NCI-H1092 treated with DMSO at 0.1 percent for 48 hours (cell line): Measurements from ENCODE around the gene RBMXL2.

Source experiments
- DNase-seq: peaks from one replicate; lab custom pipeline; 2025; lab: John Stamatoyannopoulos, UW

Gene RBMXL2

DNA sequence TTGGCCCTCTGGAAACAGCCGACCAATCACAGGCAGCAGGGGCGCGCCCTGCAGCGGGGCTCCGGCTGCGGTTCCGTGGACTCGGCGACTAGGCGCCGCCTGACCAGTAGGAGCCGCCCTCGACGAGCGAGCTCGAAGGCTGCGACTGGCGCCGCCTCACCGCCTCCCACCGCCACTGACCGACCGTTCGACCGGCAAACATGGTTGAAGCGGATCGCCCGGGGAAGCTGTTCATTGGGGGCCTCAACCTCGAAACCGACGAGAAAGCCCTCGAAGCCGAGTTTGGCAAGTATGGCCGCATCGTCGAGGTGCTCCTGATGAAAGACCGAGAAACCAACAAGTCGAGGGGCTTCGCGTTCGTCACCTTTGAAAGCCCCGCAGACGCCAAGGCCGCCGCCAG, at the start of gene RBMXL2:
Gene RBMXL2, plus strand, starts transcription at position 78 of the 400 bp plus-strand sequence. Its CDS starts 123 bp downstream, at position 201.
- no peak for DNase-seq

DNA sequence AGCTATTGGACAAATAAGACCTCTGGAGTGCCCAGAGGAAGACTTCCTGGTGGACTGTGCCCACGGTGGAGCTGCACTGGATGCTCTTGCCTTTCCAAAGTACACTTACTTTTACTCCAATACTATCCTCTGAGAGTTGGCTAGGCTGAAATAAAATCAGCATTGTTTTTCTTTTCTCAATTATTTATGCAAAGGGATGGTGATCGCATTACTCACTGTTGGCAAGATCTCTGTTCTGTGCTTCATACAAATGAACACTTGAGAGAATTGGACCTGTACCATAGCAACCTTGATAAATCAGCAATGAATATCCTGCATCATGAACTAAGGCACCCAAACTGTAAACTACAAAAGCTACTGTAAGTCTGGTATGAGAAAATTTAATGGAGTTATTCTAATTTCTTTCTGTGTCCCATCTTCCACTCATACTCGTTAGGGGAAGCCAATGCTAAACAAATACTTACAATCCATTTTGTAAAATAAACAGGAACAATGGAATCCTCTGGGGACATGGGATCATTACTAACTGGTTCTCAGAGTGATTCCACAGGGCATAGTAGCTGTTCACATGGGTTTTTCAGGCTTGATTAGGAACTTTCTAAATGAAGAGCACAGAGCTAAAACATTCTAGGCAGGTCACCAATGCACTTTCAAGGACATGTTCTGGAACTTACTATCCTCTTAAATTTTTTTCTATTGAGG, 42.2 kb upstream of the RBMXL2 start:
- no peak for DNase-seq

DNA sequence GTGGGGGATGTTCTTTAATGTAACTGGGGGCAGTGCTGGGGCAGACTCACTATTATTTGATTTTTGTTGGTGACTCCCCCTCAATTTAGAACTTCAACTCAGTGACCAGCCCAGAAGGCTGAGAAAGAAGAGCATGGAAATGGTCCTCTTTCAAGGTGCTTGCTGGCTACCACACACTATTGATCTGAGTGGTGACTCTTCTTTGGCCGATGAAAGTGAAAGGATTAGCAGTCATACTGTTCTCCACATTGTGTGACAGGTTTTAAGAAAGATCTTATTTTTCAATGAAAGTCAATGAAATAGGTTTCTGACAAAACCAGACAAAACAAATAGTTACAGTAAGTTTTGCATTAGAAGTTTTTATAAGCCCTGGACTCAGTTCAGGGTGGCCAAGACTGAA, 38.6 kb upstream of the RBMXL2 start:
- DNase-seq, result no peak

DNA sequence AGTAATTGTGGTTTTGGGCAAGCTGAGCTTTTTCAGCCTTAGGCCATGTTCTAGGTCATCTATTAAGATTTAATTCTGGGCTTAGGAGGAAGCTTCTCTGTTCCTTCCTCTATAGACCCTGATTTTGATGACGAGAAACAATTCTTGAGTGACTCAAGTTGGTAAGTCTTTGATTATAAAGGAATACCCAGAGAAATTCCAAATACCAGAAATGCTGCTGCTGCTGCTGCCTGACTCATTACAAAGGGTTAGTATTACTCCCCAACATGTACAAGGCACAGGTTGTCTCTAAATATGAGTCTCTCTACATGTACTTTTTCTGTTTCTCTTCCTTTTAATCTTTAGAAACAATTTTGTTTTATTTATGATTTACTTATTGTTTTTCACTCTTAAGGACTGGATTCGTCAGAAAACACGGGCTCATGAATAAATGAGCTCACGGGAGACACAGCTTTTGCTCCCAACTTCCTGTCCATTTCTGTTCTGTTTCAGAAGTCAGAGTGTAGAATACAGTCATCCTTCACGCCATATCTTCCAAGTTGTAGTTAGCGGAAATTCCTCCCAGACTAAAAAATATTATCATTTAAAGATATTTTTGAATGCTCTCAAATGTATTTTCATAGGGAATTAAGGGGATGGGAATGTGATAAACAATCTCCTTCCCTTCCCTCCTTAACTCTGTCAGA, 31.8 kb upstream of the RBMXL2 start:
- DNase-seq, result no peak

DNA sequence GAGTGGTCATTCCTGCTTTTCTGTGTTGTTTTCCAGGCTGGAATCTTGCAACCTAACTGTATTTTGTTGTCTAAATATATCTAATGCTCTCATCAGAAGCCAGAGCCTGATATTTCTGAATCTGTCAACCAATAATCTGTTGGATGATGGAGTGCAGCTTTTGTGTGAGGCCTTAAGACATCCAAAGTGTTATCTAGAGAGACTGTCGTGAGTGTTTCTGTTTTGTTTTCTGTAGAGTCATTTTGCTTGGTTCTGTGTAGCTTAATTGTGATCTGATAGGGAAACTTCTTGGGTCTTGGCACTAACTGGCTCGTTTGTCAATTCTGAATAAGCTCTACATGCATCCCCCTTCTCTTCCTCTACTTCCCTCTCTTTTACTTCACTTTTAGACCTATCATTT, 31.2 kb upstream of the RBMXL2 start:
- DNase-seq, result no peak

DNA sequence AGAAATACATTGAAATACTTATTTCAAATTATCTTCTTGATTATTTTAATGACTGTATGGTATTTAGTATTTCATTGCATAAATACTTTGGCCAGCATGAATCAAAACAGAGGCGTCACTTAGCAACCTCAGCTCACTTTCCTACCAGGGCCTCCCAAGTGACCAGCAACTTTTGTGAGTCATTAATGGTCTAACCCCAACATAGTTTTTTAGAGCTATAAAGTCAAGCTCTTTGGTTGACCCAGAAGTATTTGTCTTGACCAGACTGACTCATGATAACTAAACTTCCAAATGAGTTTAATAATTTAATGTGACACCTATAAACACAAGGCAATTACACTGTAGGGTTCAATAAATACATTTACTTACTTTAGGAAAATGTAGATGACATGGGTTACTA, 27.9 kb upstream of the RBMXL2 start:
- DNase-seq, result no peak

DNA sequence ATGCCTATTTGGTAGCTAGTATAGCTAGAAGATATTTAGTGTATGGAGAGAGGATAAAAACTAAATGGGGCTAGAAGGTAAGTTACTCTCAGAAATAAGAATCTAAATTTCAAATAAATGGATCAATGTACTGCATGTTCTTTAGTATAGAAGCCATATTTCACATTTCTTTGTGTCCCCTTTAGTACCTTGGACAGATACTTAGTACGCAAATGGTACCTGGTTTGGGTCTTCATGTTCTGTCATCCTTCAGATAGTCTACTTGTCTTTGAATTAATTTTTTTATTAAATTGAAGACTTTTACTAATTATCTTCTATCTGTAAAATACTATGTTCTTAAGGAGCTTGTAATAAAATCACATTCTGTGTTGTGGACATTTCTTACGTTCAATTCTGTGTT, 26.3 kb upstream of the RBMXL2 start:
- no peak for DNase-seq

DNA sequence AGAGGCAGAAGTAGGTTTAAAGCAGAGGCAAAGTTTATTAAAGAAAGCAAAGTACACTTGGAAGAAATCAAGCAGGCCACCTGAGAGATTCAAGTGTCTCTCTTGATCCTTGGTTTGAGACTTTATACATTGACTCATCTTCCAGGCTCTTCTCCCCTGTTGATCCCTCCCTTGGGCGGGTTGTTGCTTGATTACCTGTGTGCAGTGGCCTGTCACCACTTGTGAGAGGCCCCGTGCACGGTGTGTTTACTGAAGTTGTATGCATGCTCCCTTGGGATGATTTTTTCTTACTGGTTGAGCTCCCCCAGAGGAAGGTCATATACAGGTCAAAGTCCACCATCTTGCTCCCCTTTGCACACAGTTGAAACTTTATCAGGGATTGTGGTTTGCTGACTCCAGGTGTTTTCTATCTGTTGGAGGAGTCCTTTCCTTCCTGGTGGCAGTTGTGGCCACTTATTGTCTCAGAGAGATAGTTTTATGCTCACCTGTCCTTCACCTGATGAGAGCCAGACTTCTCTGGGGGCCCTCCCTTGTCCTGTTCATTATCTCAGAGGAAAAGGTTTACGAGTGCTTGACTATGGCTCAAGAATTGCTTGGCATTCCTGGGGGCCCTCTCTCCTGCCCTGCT, 16.3 kb upstream of the RBMXL2 start:
- DNase-seq, result no peak

DNA sequence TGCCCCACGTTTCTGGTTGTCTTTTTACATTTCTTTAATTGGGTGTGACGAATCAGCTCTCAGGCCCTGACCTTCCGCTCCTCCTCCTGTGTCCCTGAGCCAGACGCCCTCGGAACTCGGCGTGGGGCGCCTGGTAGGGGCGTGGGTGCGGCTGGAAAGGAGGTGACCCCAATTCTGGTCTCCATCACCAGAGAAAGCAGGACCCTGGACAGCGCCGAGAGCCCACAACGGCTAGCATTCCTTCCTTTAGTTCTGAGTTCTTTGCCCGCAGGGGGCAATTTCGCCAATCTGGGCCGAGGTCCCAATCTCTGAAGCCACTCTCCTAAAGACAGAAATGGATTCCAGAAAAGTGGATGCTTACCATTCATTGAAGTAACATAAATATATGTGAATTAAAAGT, 11.7 kb upstream of the RBMXL2 start:
- no peak for DNase-seq

DNA sequence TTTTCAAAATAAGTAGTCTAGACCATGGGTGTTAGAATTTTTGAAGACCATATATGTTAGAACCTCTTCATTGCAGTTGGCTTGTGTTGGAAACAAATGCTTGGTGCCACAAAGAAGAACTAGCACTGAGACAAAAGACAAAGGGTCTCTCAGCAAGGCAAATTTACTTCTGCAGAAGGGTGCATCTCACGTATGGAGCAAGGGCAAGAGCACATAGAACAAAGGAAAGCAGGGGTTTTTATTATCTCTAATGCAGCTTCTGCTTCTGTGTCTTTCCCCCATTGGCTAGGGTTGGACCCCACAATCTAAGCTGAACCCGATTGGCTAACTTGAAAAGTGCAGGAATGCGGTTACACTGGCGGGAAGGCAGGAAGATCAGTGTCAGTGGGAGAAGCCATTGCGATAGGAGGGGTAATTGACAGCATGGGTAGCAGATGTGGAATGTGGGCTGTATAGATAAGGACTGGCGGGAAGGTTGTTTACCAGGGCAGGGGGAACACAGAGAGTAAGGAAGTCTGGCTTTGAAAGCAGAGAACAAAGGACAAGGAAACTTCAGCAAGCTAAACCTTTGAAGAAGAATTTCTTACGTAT, 9.2 kb upstream of the RBMXL2 start:
- no peak for DNase-seq

DNA sequence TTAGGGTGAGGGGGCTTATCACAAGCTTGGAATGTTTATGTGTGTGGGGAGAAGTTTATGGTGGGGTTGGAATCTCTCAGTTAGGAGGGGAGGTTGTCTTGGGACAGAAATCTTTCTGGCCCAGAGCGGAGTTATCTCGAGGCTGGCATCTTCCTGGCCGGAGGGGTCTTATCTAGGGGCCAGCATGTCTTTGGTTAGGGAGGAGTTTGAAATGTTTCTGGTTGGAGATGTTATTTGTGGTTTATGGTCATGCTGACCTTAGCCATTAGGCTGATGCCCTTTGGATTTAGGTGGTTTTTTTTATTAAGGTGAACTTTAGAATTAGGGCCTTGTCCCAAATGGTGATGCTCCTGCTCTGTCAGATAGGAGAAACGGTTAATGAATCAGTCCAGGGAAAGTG, 7.9 kb upstream of the RBMXL2 start:
- DNase-seq, result no peak

DNA sequence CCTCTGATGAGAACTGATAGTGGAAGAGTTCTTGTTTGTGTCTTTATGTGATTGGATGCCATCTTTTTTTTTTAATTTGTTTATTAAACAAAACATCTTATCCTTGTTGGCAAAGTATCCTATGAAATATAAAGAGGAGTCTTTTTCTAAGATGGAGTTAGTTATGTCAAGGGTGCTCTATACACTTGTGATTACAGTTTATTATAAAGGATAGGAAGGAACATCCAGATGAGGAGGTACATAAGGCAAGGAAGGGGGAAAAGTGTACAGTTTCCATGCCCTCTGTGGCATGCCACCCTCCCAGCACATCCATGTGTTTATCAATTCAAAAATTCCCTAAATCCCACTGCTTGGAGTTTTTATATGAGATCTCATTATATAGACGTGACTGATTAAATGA, 7.4 kb upstream of the RBMXL2 start:
- DNase-seq, result no peak

DNA sequence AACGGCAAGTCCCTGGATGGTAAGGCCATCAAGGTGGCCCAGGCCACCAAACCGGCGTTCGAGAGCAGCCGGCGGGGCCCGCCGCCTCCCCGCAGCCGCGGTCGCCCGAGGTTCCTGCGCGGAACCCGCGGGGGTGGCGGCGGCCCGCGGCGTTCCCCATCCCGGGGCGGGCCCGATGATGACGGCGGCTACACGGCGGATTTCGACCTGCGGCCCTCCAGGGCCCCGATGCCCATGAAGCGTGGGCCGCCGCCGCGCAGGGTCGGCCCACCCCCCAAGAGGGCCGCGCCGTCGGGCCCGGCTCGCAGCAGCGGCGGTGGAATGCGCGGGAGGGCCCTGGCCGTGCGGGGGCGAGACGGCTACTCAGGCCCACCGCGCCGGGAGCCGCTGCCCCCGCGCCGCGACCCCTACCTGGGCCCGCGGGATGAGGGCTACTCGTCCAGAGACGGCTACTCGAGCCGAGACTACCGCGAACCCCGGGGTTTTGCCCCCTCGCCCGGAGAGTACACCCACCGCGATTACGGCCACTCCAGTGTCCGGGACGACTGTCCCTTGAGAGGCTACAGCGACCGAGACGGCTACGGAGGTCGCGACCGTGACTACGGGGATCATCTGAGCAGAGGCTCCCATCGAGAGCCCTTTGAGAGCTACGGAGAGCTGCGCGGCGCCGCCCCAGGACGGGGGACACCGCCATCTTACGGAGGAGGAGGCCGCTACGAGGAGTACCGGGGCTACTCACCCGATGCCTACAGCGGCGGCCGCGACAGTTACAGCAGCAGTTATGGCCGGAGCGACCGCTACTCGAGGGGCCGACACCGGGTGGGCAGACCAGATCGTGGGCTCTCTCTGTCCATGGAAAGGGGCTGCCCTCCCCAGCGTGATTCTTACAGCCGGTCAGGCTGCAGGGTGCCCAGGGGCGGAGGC, 792 bp downstream of the RBMXL2 start:
- no peak for DNase-seq

DNA sequence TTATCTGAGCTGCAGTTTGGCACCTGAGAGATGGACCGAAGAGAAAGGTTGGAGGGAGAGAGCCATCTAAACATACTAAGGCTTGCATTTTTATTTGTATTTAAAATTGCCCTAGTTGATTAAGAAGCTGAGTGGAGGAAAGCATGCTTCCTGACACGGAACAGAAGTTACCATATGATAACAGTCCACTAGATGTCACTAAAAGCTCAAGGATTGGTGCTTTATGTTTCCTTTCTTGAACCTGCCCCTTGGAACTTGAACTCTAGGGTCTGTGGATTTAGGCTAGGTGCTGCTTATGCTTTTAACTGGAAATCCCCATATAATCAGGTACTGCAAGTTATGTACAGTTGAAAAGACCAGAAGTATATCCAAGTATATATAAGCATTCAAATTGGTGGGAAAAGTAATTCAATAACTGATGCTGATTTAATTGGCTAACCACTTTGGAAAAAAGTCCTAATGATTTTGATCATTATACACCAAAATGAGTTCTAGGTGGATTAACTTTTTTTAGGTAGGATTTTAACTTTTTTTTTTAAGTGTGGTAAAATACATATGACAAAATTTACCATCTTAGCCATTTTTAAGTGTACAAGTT, 9.5 kb downstream of the RBMXL2 start:
- peak; percentile 33 for DNase-seq

DNA sequence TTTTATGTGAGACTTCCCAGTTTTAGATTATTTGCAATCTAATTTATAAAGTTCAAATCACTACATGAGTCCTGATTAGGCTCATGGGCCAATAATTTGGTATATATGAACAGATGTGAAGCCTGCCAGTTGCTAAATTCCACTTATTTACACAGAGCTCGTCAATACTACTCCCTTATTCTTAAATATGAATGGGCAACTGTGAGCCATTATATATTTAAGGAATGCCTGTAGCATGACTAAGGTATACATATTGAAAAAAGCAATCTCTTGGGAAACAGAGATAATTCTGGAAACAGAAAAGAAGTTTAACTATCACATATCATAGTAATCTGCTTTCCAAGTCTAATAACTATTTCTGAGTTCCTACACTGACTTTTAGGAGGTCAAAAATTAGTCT, 27.0 kb downstream of the RBMXL2 start:
- no peak for DNase-seq

DNA sequence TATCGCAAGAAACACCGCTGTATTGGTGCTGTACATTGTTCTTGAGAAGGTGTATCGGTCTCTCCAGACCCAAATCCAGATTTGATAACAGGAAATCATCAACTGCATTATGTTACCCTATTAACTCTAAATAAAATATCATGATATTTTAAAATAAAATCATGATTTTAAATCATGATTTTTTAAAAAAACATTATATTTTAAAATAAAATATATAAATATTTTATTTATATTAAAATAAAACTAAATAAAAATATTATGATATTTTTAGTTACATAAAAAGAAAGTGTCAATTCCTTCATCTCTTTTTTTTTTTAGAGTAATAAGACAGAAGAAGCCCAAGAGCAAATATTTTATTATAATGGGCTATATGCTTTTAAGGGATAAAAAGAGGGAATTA, 27.6 kb downstream of the RBMXL2 start:
- DNase-seq, result no peak

DNA sequence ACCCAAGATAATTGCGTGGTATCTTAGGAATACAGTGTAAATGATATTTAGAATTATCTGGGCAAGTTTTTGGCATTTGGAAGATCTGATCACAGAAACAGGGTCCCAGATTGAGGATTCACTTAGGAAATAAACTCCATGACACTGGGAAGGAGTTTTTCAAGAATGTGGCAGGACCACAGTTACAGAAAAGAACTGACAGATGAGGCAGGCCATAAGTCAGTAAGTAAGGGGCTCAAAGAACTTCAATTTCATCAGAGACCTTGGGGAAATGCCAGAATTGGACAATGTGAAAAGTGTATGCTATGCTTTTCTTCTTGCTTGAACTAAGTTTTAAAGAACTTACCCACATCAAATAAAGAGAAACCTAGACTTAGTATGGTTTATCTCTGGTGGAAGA, 49.3 kb downstream of the RBMXL2 start:
- DNase-seq, result no peak
